WTC11 (cell line): ENCODE results near the gene MIDN. TPM values are rescaled to one million over a fixed set of nuclear protein-coding genes. Genes with fewer than 3 reads are reported as not detected.

Experiments
- ATAC-seq: fragments of 200-7000 bp; cut with Tn5 transposase; 2 replicates; pipeline ENCODE4 v1.10.0; 2021; ENCODE audit warnings: mild to moderate bottlenecking, moderate library complexity
- CTCF ChIA-PET: fragments of 300-600 bp; sonication (Branson Sonifier 250); formaldehyde crosslinking; loops from one replicate; lab custom pipeline; 2021; ENCODE audit warnings: antibody characterized with exemption; lab: Charles Lee
- POLR2A ChIA-PET: fragments of 350-600 bp; sonication (Branson Sonifier 250); formaldehyde crosslinking; loops from one replicate; lab custom pipeline; 2021; ENCODE audit warnings: antibody characterized with exemption; lab: Charles Lee
- DNase-seq: peaks from one replicate; pipeline ENCODE4 v3.0.0; 2021; ENCODE audit warnings: low spot score
- H3K27ac Mint-ChIP-seq: 2 replicates; pipeline ENCODE4 v1.8.0; 2021; ENCODE audit warnings: mixed read lengths
- H3K27me3 Mint-ChIP-seq: 2 replicates; pipeline ENCODE4 v1.8.0; 2021; ENCODE audit warnings: low read depth, mild to moderate bottlenecking, moderate library complexity, mixed read lengths
- H3K36me3 Mint-ChIP-seq: 2 replicates; pipeline ENCODE4 v1.8.0; 2021; ENCODE audit warnings: mixed read lengths
- H3K4me1 Mint-ChIP-seq: 2 replicates; pipeline ENCODE4 v1.8.0; 2022; ENCODE audit warnings: mixed read lengths
- H3K4me3 Mint-ChIP-seq: 2 replicates; pipeline ENCODE4 v1.8.0; 2021; ENCODE audit warnings: mild to moderate bottlenecking, moderate library complexity, mixed read lengths
- H3K9me3 Mint-ChIP-seq: 2 replicates; pipeline ENCODE4 v1.8.0; 2021; ENCODE audit warnings: mixed read lengths
- E2F4 ChIP-seq: sonication (generic); formaldehyde crosslinking; IDR thresholded peaks from 2 replicates; pipeline ENCODE4 v1.8.1; 2022; ENCODE audit warnings: low read depth, mild to moderate bottlenecking, moderate library complexity, missing genetic modification reagents, borderline replicate concordance
- ERG ChIP-seq: fragments of 250-450 bp; sonication (Bioruptor Pico); IDR thresholded peaks from 2 replicates; pipeline ENCODE4 v1.8.0; 2021; ENCODE audit warnings: mild to moderate bottlenecking
- ETV6 ChIP-seq: sonication (generic); formaldehyde crosslinking; IDR thresholded peaks from 2 replicates; pipeline ENCODE4 v1.8.1; 2022; ENCODE audit warnings: mild to moderate bottlenecking, missing genetic modification reagents
- FOXJ3 ChIP-seq: sonication (generic); formaldehyde crosslinking; IDR thresholded peaks from 2 replicates; pipeline ENCODE4 v1.9.0; 2021; ENCODE audit warnings: missing genetic modification reagents, mild to moderate bottlenecking, borderline replicate concordance
- GRHL2 ChIP-seq: fragments of 250-450 bp; sonication (Bioruptor Pico); IDR thresholded peaks from 2 replicates; pipeline ENCODE4 v1.8.0; 2022; ENCODE audit warnings: mild to moderate bottlenecking, moderate library complexity; ENCODE audit not compliant: insufficient replicate concordance, severe bottlenecking
- NR1H2 ChIP-seq: sonication (generic); formaldehyde crosslinking; IDR thresholded peaks from 2 replicates; pipeline ENCODE4 v1.9.0; 2021; ENCODE audit warnings: mild to moderate bottlenecking, moderate library complexity, missing genetic modification reagents
- NR2C2 ChIP-seq: sonication (generic); formaldehyde crosslinking; IDR thresholded peaks from 2 replicates; pipeline ENCODE4 v1.8.0; 2022; ENCODE audit warnings: mild to moderate bottlenecking, missing genetic modification reagents
- NR3C1 ChIP-seq: sonication (generic); formaldehyde crosslinking; conservative IDR thresholded peaks from 2 replicates; pipeline ENCODE4 v1.8.1; 2023; ENCODE audit warnings: low read depth, mild to moderate bottlenecking, missing genetic modification reagents
- TEAD4 ChIP-seq: sonication (generic); formaldehyde crosslinking; IDR thresholded peaks from 2 replicates; pipeline ENCODE4 v1.8.0; 2022; ENCODE audit warnings: mild to moderate bottlenecking, missing genetic modification reagents
- USF1 ChIP-seq: sonication (generic); formaldehyde crosslinking; IDR thresholded peaks from 2 replicates; pipeline ENCODE4 v1.8.0; 2022; ENCODE audit warnings: mild to moderate bottlenecking, missing genetic modification reagents
- ZNF121 ChIP-seq: sonication (generic); formaldehyde crosslinking; IDR thresholded peaks from 2 replicates; pipeline ENCODE4 v1.8.0; 2023; ENCODE audit warnings: missing genetic modification reagents
- ZNF138 ChIP-seq: sonication (generic); formaldehyde crosslinking; conservative IDR thresholded peaks from 2 replicates; pipeline ENCODE4 v1.8.1; 2022; ENCODE audit warnings: mild to moderate bottlenecking, moderate library complexity, missing genetic modification reagents
- ZNF281 ChIP-seq: sonication (generic); formaldehyde crosslinking; IDR thresholded peaks from 2 replicates; pipeline ENCODE4 v1.8.0; 2023; ENCODE audit warnings: mild to moderate bottlenecking, missing genetic modification reagents
- ZNF396 ChIP-seq: fragments of 250-450 bp; sonication (Bioruptor Pico); IDR thresholded peaks from 2 replicates; pipeline ENCODE4 v1.8.0; 2021; ENCODE audit warnings: mild to moderate bottlenecking, moderate library complexity, borderline replicate concordance
- ZNF416 ChIP-seq: fragments of 250-450 bp; sonication (Bioruptor Pico); IDR thresholded peaks from 2 replicates; pipeline ENCODE4 v1.9.0; 2021; ENCODE audit warnings: mild to moderate bottlenecking, inconsistent platforms
- total RNA-seq: library from RNA; stranded (reverse); gene quantifications from 3 replicates; pipeline ENCODE4 v1.2.3, GENCODE V29; 2021
- TF ChIP-seq, protein P1 (sequence below): sonication (generic); formaldehyde crosslinking; IDR thresholded peaks from 2 replicates; pipeline ENCODE4 v1.8.1; 2023; ENCODE audit warnings: mild to moderate bottlenecking, missing genetic modification reagents
- TF ChIP-seq, protein P2 (sequence below): sonication (generic); formaldehyde crosslinking; IDR thresholded peaks from 2 replicates; pipeline ENCODE4 v1.8.1; 2022; ENCODE audit warnings: mild to moderate bottlenecking, moderate library complexity, missing genetic modification reagents
- TF ChIP-seq, protein P3 (sequence below): fragments of 250-450 bp; sonication (Bioruptor Pico); IDR thresholded peaks from 2 replicates; pipeline ENCODE4 v1.9.0; 2021; ENCODE audit warnings: mild to moderate bottlenecking

MIDN gene
- total RNA-seq, 1 experiment from 2014 or later: 189 TPM

DNA sequence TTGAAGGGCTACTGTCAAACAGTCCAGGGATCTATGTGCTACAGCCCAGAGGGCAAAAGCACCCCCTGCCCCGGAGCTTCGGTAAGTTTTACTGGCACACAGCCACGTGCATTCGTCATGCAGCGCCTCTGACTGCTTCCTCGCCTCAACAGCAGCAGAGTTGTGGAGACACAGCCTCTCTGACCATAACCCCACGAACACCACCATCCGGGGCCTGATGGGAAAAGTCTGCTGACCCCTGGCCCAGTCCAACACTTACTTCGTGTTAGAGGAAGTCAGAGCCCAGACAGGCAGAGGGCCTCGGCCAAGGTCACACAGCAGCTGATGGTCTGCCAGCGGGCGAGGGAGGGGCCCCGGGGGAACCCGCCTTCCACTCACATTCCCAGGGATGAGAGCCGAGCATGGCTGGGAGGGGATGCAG is 15.7 kb upstream of the MIDN start:
- Mint-ChIP-seq H3K4me1 (no peaks in the 10 kb centered on the region), H3K27me3 (no peaks in the 10 kb centered on the region), H3K36me3 (no peaks in the 10 kb centered on the region), H3K27ac (no peak overlapping the region), H3K9me3 (no peaks in the 10 kb centered on the region), H3K4me3 (no peak overlapping the region)
- ChIA-PET POLR2A (interaction anchor here (0.6 kb wide), 1 partner anchor 54 kb away, joined by 4 read pairs; no protein-coding TSS in a partner anchor), CTCF (interaction anchor here (1.5 kb wide), 2 partner anchors 10 to 12 kb away, joined by 3 to 5 read pairs; no protein-coding TSS in a partner anchor)
- ATAC-seq (no peak), DNase-seq (no peak)
- TF ChIP-seq NR1H2 (CRISPR knock-in tag) (no peak), E2F4 (CRISPR knock-in tag) (no peak)

DNA sequence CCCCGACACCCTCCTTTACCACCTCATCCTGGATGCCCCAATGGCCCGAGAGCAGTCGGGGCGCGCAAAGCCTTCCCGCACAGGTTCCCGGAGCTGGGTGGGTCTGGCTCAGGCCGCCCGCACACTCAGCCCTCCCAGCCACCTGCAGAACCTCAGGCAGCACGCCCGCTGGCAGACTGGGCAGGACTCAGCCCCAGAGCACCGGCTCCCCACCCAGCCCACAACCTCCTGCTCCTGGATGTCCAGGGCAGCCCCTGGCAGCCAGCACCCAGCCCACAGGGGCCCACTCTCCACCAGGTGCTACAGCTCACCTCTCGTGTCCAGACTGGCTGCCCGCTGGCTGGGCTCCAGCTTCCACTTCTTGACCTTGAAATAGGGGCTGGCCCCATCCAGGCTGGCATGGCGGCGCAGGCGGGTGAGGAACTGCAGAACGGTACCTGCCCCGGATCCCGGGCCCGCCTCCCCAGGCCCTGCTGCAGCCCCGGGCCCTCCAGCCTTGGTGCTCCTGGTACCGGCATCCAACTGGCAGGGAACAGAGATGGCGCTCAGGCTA is 15.2 kb upstream of the MIDN start:
- POLR2A ChIA-PET: no interaction called here
- Mint-ChIP-seq H3K4me1 (0 out of 2 replicates have a peak, but pooled peaks cover under 1% of the 10 kb centered on the region), H3K9me3 (no peaks in the 10 kb centered on the region), H3K27me3 (no peaks in the 10 kb centered on the region), H3K4me3 (no peak overlapping the region), H3K36me3 (no peaks in the 10 kb centered on the region), H3K27ac (no peak overlapping the region)
- CTCF ChIA-PET: interaction anchor here (1.5 kb wide), 1 partner anchor 10 kb away, joined by 3 read pairs; no protein-coding TSS in a partner anchor
- TF ChIP-seq NR2C2 (no peak), ETV6 (no peak), TEAD4 (CRISPR knock-in tag) (no peak), FOXJ3 (CRISPR knock-in tag) (no peak), ZNF396 (CRISPR knock-in tag) (no peak), ZNF121 (CRISPR knock-in tag) (no peak), ERG (CRISPR knock-in tag) (no peak), NR3C1 (CRISPR knock-in tag) (no peak), ZNF138 (CRISPR knock-in tag) (no peak)
- TF ChIP-seq, protein P1, sequence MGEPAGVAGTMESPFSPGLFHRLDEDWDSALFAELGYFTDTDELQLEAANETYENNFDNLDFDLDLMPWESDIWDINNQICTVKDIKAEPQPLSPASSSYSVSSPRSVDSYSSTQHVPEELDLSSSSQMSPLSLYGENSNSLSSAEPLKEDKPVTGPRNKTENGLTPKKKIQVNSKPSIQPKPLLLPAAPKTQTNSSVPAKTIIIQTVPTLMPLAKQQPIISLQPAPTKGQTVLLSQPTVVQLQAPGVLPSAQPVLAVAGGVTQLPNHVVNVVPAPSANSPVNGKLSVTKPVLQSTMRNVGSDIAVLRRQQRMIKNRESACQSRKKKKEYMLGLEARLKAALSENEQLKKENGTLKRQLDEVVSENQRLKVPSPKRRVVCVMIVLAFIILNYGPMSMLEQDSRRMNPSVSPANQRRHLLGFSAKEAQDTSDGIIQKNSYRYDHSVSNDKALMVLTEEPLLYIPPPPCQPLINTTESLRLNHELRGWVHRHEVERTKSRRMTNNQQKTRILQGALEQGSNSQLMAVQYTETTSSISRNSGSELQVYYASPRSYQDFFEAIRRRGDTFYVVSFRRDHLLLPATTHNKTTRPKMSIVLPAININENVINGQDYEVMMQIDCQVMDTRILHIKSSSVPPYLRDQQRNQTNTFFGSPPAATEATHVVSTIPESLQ (CRISPR knock-in tag): no peak
- DNase-seq (no peak), ATAC-seq (no peak)

- Mint-ChIP-seq H3K36me3 (no peaks in the 10 kb centered on the region), H3K4me1 (peaks cover 10% of the 10 kb centered on the region)
- TF ChIP-seq, protein P2, sequence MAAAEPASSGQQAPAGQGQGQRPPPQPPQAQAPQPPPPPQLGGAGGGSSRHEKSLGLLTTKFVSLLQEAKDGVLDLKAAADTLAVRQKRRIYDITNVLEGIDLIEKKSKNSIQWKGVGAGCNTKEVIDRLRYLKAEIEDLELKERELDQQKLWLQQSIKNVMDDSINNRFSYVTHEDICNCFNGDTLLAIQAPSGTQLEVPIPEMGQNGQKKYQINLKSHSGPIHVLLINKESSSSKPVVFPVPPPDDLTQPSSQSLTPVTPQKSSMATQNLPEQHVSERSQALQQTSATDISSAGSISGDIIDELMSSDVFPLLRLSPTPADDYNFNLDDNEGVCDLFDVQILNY (CRISPR knock-in tag): no peak
- TF ChIP-seq USF1 (CRISPR knock-in tag): no peak
- TF ChIP-seq, protein P3, sequence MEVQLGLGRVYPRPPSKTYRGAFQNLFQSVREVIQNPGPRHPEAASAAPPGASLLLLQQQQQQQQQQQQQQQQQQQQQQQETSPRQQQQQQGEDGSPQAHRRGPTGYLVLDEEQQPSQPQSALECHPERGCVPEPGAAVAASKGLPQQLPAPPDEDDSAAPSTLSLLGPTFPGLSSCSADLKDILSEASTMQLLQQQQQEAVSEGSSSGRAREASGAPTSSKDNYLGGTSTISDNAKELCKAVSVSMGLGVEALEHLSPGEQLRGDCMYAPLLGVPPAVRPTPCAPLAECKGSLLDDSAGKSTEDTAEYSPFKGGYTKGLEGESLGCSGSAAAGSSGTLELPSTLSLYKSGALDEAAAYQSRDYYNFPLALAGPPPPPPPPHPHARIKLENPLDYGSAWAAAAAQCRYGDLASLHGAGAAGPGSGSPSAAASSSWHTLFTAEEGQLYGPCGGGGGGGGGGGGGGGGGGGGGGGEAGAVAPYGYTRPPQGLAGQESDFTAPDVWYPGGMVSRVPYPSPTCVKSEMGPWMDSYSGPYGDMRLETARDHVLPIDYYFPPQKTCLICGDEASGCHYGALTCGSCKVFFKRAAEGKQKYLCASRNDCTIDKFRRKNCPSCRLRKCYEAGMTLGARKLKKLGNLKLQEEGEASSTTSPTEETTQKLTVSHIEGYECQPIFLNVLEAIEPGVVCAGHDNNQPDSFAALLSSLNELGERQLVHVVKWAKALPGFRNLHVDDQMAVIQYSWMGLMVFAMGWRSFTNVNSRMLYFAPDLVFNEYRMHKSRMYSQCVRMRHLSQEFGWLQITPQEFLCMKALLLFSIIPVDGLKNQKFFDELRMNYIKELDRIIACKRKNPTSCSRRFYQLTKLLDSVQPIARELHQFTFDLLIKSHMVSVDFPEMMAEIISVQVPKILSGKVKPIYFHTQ (CRISPR knock-in tag): no peak
- no peak for TF ChIP-seq ZNF416 (CRISPR knock-in tag)
- TF ChIP-seq ZNF281 (CRISPR knock-in tag): no peak
- no peak for TF ChIP-seq GRHL2 (CRISPR knock-in tag)
These were observed 14.1 kb upstream of the MIDN start for GRCh38 chr19:1234051-1234954.

More at GRCh38 chr19:1234051-1234954, 14.1 kb upstream of the MIDN start:
- DNase-seq (no peak), ATAC-seq (no peak)
- POLR2A ChIA-PET: interaction anchor here (0.6 kb wide), 1 partner anchor 18 kb away, joined by 3 read pairs; no protein-coding TSS in a partner anchor
- Mint-ChIP-seq H3K9me3 (no peaks in the 10 kb centered on the region), H3K4me3 (no peak overlapping the region), H3K27me3 (no peaks in the 10 kb centered on the region), H3K27ac (no peak overlapping the region)
- CTCF ChIA-PET: interaction anchor here (1.0 to 1.4 kb wide), 3 partner anchors 14 to 121 kb away, joined by 3 to 4 read pairs (median 3); no protein-coding TSS in a partner anchor
